Glomerular endothelial cell (primary cell): Measurements from ENCODE around the gene MLX. TPM values are rescaled to one million over a fixed set of nuclear protein-coding genes. Genes with fewer than 3 reads are reported as not detected.
"Not testable (repeated sequence)": the region's sequence is repeated elsewhere in the genome, so short reads cannot be mapped to it uniquely, and the experiment has no call there.

Experiments used
- DNase-seq: peaks from one replicate; pipeline ENCODE4 v3.0.0-alpha.2; 2011; ENCODE audit warnings: low read depth, low spot score; ENCODE audit errors: extremely low read depth
- total RNA-seq: library from RNA; depleted of rRNA; stranded (reverse); fragments of >200 nt; gene quantifications from 2 replicates; pipeline ENCODE4 v1.2.3, GENCODE V29; 2015

MLX gene
- total RNA-seq, 1 donor from 2014 or later, result 30.0 TPM

DNA sequence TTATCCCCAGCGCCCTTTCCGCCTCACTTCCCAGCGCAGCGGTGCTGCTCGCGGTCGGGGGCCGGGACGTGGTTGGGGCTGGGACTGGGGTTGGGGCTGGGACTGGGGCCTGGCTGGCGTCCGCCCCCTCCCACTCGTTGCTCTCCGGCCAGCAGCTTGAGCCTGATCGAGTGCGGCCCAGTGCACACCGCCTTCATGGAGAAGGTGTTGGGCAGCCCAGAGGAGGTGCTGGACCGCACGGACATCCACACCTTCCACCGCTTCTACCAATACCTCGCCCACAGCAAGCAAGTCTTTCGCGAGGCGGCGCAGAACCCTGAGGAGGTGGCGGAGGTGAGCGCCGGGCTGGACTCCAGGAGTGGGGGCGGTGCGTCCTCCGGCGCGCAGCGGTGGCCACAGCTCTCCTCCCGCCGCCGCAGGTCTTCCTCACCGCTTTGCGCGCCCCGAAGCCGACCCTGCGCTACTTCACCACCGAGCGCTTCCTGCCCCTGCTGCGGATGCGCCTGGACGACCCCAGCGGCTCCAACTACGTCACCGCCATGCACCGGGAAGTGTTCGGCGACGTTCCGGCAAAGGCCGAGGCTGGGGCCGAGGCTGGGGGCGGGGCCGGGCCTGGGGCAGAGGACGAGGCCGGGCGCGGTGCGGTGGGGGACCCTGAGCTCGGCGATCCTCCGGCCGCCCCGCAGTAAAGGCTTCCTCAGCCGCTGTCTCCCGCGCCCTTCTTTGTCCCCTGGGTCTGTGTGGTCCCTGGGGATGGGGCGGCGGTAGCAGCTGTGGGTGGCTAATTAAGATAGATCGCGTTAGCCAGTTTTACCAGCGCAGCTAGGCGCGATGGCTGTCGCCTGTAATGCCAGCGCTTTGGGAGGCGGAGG is 12.4 kb upstream of the MLX start:
- no peak for DNase-seq

DNA sequence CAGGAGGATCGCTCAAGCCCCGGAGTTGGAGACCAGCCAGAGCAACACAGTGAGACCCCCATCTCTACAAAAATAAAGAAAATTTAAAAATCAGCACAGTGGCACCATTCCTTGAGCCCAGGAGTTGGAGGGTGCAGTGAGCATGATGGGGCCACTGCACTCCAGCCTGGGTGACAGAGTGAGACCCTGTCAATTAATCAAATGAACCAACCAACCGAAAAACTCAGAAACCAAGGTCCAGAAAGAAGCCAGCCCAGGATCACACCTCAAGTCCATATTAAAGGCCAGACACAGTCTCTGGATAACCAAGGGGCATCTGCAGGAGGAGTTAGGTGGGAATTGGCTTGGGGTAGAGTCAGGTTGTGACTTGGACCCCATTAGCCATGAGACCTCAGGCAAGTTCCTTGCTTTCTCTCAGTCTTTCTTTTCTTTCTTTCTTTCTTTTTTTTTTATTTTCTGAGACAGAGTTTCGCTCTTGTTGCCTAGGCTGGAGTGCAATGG is 11.7 kb upstream of the MLX start:
- DNase-seq, result no peak

DNA sequence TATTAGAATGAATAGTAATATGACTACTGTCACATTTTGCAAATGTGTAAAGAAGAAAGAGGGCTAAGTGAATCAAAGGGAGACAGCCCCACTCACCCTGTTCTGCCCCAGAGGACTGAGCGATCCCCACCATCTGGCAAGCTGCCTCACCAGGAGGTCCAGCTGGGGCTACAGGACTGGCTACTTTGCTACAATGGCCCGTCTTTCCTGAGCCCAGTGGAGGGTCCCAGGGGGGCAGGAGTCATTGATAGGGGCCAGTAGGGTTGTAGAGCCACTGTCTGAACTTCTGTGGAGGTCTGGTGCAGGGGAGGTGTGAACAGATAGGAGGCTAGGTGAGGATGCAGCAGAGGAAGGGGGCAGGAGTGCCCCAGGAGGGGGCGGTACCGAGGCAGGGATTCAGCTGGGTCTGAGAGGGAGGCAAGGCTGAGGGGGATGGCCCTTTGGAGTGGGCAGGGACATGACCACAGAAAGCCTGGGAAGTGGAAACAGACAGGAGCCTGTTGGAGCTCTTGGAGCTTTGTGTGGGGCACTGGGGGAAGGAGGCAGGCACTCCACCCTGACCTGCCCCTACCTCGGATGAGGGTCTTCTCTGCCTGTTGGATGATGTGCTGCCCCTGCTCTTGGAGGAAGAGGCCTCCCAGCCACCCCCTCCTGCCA is 10.8 kb upstream of the MLX start:
- not testable (repeated sequence) for DNase-seq

GRCh38 chr17:42559075-42559474 is 7.8 kb upstream of the MLX start:
- no peak for DNase-seq

DNA sequence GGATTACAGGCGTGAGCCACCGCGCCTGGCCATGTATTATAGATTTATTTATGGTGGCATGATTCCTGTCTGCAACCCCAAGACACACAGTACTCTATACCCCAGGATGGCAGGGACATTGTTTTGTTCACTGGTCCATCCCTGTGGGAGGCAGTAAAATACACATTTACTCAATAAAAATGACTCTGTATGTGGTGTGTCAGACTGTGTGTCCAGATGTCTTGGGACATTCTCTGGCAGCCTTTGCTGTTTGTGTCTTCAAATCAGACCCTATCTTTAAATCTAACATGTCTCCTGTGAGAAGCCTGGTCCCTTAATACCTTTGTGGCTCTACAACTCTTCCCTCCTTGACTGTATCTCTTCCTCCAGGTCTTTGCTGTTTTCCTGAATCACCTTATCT is 6.7 kb upstream of the MLX start:
- DNase-seq, result no peak

DNA sequence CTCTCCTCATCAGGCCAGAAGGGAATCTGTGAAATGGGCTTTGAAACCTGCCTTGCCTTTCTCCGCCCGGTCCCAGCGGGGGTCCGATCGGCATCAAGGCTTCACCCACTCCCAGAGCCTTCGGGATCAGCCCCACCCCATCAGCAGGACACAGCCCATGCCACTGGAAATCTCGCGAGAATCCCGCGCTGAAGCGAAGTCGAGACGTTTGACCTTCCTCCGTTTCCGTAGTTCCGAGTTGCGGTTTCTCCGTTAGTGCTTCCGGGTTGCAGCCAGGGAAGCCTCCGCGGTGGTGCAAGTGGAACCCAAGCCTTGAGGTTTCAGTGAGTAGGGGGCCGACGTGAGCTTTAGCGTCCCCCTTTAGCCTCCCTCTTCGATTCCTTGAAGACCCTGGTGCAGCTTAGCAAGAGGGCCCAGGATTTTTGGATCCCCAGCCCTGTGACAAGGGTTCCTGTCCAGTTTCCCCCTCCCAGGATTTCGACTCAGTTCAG is 5.0 kb upstream of the MLX start, which contains the start of gene COASY:
TSS of gene COASY (plus strand) at position 252 of the 491 bp plus-strand sequence. CDS start 475 bp downstream, outside the sequence.
- peak; percentile 96 for DNase-seq

DNA sequence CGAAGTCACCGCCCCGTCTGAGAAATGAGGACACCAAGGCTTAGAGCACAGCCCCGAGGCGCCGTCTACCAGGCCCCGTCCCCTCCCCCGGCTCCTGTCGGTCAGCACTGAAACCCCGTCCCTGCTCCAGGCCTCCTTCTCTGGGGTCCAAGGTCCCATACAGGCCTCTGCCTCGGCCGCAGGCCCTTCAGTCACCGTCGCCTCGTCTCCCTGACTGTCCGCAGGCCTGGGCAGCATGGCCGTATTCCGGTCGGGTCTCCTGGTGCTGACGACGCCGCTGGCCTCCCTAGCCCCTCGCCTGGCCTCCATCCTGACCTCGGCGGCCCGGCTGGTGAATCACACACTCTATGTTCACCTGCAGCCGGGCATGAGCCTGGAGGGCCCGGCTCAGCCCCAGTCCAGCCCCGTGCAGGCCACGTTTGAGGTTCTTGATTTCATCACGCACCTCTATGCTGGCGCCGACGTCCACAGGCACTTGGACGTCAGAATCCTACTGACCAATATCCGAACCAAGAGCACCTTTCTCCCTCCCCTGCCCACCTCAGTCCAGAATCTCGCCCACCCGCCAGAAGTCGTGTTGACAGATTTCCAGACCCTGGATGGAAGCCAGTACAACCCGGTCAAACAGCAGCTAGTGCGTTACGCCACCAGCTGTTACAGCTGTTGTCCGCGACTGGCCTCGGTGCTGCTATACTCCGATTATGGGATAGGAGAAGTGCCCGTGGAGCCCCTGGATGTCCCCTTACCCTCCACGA is 4.3 kb upstream of the MLX start:
- DNase-seq, result no peak

DNA sequence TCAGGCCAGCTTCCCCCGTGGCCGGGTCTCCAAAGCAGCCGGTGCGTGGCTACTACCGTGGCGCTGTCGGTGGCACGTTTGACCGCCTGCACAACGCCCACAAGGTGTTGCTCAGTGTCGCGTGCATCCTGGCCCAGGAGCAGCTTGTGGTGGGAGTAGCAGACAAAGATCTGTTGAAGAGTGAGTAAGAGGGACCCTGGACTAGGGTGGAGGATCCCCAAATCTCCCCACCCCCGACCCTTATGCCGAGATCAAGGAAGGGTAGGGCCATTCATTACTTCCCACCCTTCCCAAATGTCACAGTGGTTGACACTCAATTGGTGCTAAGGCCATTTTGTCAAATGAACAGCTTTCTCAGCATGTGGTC is 3.8 kb upstream of the MLX start:
- DNase-seq, result no peak

GRCh38 chr17:42563543-42563942 is 3.4 kb upstream of the MLX start:
- DNase-seq, result no peak

DNA sequence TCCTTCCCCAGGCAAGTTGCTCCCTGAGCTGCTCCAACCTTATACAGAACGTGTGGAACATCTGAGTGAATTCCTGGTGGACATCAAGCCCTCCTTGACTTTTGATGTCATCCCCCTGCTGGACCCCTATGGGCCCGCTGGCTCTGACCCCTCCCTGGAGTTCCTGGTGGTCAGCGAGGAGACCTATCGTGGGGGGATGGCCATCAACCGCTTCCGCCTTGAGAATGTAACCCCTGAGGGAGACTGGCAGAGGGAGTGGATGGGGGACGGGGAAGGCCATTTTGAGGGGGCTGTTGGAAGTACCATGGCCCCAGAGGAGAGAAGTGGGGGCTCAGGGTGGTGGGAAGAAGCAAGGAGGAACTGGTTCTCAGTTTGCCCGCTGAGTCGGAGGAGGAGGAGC is 3.0 kb upstream of the MLX start:
- no peak for DNase-seq

GRCh38 chr17:42564815-42565522 is 1.9 kb upstream of the MLX start:
- no peak for DNase-seq

DNA sequence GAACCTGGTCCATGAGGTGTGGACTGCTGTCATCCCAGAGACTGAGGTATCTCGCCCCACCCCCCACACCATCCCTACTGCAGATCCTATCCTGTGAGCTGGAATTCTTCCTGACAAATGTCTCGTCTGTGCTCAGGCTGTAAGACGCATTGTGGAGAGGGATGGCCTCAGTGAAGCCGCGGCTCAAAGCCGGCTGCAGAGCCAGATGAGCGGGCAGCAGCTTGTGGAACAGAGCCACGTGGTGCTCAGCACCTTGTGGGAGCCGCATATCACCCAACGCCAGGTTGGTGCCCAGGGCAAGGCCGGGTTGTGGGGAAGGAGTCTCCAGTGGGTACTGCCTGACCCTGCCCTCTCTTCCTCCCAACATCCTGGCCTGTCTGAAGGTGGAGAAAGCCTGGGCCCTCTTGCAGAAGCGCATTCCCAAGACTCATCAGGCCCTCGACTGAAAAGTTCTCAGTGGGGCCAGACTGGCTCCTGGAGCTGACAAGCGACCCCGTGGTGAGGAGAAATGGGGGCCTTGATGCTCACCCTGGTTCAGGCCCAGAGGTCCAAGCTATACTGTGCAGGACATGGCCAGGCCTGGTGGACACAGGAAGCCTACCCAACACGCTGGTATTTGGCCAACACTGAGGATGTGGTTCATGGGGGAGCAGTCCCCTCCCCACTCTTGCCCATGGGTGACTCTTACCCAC is 1.2 kb upstream of the MLX start:
- no peak for DNase-seq

DNA sequence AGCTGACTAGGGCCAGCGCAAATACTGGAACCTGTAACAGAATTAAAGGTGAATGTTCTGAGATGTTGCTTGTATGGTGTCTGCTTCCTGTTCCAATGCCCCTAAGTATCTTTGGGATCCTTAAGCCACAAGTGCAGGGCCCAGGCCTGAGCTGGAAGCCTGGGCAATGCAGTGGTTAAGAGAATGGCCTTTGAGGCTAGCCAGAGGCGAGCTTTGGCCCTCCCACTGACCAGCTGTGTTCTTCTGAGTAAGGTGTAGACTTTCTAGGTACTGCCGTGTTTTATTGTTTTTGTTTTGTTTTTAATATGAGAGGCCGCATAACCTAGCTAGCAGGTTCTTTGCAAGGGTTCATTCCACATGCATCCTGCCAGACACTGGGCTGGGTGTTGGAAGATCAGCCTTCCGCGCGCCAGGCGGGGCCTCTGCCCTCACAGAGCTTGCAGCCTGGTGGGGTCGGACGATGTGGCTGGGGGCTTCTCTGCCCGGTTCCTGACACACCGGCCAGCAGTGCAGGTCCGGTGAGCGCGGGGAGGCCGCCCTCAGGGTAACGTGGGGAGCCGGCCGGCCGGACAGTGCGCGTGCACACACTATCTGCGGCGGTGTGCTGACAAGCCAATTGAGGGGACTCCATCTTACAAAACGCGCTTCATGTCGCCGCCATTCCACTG is 551 bp upstream of the MLX start:
- DNase-seq, result no peak

DNA sequence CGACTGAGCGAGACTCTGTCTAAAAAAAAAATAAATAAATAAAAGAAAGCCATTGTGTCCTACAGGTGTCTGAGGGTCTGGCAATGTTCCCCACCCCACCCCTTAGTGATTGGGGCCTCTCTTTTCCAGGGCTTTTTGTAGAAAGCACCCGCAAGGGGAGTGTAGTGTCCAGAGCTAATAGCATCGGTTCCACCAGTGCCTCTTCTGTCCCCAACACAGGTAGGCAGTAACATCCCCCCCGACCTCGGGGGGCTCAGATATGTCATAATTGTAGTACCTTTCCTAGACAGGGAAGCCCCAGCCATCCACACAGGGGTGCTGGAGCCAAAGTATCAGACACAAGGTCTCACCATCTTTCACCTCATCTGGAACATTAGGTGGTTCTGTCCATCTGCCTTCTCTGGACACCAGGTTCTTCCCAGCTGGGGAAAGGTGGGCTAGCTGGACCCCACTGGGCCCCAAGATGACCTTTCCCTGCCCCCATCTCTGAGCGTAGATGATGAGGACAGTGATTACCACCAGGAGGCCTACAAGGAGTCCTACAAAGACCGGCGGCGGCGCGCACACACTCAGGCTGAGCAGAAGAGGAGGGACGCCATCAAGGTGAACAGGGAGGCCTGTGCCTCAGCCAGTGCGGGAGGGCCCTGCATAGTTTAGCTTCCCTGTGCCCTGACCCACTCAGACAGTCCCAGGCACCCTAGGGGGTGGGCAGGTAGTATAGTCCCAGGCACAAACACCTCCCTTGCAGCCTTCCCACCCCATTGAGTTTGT is 1.6 kb downstream of the MLX start:
- DNase-seq, result no peak

DNA sequence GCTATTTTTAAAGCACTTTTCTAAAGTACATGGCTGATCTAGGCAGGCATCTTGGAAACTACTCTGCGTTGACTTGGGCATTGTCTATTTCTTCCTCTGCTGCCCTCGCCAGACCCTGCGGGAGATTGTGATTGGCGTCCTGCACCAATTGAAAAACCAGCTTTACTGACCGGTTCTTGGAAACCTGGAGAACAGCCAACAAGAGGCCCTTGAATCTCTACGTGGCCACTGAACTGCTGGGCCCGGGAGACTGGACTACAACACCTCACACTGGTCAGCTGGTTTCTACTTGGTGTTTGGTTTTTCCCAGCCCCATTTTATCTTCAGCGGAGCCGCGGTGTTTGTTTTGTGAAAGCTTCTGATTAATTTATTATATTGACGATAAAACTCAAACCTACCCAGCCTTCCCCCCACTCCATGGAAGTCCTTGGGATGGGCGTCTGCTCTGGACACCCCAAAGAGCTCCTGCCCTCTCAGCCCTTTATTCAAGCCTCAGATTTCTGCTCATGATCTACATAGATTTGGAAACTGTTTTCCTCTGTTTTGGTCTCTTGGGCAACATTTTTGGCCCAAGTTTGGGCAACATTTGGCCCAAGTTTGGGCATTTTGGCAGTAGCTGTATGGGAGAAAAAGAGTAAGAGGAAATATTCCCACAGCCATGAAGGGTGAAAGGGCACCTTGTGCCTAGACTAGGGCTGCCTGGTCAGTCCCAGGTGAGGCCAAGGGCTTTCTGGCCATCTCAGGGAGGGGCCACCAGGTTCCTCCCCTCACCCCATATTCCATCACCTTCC is 4.7 kb downstream of the MLX start:
- no peak for DNase-seq

- no peak for DNase-seq
Measured at GRCh38 chr17:42573095-42573494, 6.2 kb downstream of the MLX start.

DNA sequence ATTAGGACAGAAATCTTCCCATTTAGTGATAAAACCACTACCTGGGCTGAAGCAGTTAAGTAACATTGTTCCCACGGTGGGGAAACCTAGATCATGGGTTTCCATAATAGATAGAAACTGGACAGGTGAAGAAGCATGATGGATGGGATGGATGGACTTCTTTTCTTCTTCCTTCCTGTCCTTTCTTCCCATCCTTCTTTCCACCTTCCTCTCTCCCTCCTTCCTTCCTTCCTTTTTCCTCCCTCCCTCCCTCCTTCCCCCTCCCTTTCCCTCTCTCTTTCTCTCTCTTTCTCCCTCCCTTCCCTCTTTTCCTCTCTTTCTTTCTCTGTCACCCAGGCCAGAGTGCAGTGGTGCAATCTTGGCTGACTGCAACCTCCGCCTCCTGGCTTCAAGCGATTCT is 7.6 kb downstream of the MLX start:
- no peak for DNase-seq

GRCh38 chr17:42577140-42577531 is 10.2 kb downstream of the MLX start:
- DNase-seq, result no peak
